ENCODE data around the gene ADGRV1.

ADGRV1 gene

GRCh38 chr5:90558344-90559192 is at the start of gene ADGRV1:
Gene ADGRV1, plus strand, starts transcription at chr5:90558797. Its CDS starts 99 bp downstream, at chr5:90558896.
- no peak for DNase-seq

DNA sequence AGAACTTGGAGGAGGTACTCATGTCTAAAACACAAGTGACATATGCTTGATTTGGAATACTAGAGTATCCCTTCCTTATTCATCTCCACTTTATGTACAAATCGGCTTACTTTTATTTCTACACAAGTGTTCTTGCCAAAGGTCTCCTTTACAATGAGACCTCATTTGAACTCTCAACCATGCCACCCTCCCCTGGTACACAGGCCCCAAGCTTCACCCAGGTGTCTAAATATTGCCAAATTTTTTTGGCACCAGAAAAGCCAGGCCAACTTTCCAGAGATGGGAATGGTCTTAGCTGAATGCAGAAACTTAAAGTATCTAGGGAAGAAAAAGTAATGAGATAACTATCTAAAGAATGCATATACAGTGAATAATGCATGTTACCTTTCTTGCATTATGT is 48.2 kb upstream of the ADGRV1 start:
- no peak for DNase-seq

- DNase-seq, result no peak
Measured at GRCh38 chr5:90514520-90514919, 44.1 kb upstream of the ADGRV1 start.

DNA sequence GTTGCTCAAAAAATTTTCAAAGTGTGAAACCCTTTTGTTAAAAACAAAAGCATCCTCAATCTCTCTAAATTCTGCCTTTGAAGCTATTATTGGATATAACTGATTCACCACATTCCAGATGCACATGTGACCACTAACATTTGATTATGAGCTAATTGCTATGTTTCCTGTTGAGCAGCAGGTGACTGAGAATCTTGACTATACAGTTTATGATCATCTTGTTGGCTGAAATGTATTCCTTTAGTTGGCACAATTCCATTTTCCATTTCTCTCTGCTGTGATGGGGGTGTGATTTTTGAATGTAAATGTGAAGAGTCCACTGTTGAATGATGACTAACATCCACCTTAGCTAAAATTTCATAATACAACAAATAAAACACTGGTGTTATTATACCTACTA is 39.9 kb upstream of the ADGRV1 start:
- no peak for DNase-seq

DNA sequence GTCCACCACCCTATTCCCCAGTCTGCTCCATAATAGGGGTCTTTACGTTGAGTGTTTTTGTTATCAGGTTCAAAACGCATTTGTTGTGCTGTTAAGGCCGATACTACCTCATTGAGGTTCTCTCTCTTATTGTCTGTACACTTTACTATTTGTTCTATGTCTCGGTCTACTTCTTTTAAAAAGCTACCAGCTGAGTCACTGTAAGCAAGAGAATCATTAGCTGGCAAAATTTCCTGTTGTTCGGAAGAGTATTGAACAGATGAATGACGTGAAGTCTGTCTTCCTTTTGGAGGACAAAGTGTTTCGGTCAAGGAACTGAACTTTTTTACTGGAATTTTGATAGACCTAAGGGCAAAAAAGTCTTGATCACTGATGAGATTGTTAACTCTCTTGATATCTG is 39.5 kb upstream of the ADGRV1 start:
- DNase-seq, result no peak

DNA sequence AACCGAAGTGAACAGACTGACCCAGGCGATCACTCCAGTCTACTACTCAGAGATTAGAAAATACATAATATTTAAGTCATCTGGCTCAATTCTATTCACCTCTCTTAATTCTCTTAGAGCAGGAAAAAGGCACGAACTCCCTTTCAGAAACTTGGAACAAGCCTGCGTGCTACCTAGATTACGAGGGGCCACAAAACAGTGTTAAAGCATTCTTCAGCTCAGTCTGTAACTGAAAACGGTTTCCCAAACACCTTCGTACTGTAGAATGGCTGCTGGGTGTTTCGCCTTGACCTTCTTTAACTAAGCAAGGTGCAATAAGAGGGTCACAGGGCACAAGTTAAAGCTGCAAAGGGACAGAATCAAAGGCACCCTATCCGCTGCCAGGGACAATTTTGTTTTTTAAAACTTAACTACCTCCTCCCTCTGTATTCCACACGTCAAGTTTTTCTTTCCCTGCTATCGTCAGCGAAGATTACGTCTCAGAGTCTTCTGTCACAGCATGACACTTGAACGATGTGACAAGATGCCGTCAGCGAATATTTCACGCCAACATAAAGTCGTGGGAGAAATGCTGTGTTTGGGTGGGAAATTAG is 29.9 kb upstream of the ADGRV1 start:
- no peak for DNase-seq

GRCh38 chr5:90529194-90529938 is 29.2 kb upstream of the ADGRV1 start, which contains the start of gene LYSMD3:
Gene LYSMD3, minus strand, starts transcription at chr5:90529584. Its CDS starts 4,295 bp downstream, at chr5:90525289.
- peak; percentile 97 for DNase-seq

- DNase-seq, result peak; percentile 40
Measured at GRCh38 chr5:90529939-90530677, 28.5 kb upstream of the ADGRV1 start.

GRCh38 chr5:90530736-90531487 is 27.7 kb upstream of the ADGRV1 start:
- no peak for DNase-seq

GRCh38 chr5:90533794-90534193 is 24.8 kb upstream of the ADGRV1 start:
- DNase-seq, result no peak

GRCh38 chr5:90534922-90535321 is 23.7 kb upstream of the ADGRV1 start:
- no peak for DNase-seq

- DNase-seq, result no peak
Measured at GRCh38 chr5:90542827-90543519, 15.6 kb upstream of the ADGRV1 start.

- DNase-seq, result no peak
Measured at GRCh38 chr5:90545511-90545910, 13.1 kb upstream of the ADGRV1 start.

GRCh38 chr5:90546216-90546837 is 12.3 kb upstream of the ADGRV1 start:
- DNase-seq, result no peak

- DNase-seq, result no peak
Measured at GRCh38 chr5:90547072-90547536, 11.5 kb upstream of the ADGRV1 start.

- no peak for DNase-seq
Measured at GRCh38 chr5:90548069-90548593, 10.5 kb upstream of the ADGRV1 start.

DNA sequence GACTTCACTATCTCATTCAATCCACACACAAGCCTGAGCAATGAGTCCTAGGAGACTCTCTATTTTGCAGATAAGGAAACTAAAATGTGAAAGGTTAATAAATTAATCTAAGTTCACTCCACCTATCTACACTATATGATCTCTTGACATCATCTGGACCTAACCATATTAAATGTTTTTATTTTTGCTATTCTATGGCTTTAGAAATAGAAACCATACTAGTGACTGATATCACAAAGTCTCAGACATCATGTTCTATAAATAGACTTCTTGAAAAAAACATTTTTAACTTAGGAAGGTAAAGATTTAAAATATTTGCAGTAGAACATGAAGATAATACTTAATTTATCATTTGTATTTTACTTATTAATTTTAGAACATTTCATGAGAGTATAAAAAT is 9.4 kb upstream of the ADGRV1 start:
- no peak for DNase-seq

GRCh38 chr5:90549729-90550275 is 8.8 kb upstream of the ADGRV1 start:
- no peak for DNase-seq

- DNase-seq, result no peak
Measured at GRCh38 chr5:90550963-90551362, 7.6 kb upstream of the ADGRV1 start.

GRCh38 chr5:90551376-90551775 is 7.2 kb upstream of the ADGRV1 start:
- no peak for DNase-seq
